Measurements from ENCODE around the gene SRD5A3.

Gene SRD5A3

DNA sequence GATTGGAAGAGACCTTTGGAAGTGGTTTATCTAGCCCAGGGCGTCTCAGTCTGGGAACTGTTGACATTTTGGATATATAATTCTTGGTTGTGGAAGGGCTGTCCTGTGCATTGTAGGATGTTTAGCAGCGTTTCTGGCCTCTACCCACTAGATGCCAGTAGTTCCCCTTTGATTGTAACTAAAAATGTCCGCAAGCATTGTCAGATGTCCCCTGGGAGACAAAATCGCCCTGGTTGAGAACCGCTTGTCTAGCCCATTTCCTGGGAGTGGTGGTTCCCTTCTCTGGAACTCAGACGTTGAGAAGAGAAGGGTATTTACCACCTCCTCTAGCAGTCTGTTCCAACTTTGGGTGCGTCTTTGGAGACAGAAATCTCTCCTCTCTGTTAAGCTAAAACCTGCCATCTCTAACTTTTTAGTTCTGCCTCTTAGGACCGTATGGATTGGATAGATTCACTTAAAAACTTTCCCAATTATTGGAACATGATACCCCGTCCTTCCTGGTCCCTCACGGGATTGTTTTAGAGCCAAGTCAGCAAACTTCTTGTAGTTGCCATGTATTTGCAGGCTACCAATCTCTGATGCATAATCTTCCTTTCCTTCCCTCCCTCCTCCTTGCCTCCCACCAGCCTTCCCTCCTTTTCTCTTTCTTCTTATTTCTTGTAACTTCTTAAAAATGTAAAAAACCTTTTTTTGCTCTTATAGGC, 63.6 kb downstream of the SRD5A3 start:
- no peak for DNase-seq (ENCODE audit: low read depth)

DNA sequence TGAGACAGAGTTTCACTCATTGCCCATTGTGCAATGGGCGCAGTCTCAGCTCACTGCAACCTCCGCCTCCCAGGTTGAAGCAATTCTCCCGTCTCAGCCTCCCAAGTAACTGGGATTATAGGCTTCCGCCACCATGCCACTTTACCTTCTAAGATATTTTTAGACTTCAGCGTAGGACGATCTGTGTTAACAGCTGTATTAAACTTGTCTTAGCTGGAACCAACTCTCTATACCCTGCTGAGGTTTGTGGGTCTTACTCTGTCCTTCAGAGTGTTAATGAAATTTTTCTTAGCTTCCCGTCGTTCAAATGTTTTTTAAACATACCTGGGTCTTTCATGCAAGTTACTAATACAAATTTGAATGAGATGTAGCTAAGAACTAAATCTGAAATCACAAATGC, 64.4 kb downstream of the SRD5A3 start:
- no peak for DNase-seq (ENCODE audit: low read depth)

GRCh38 chr4:55411621-55412020, 65.6 kb downstream of the SRD5A3 start:
- DNase-seq (ENCODE audit: low read depth) = no peak

GRCh38 chr4:55416176-55416575, 70.1 kb downstream of the SRD5A3 start:
- no peak for DNase-seq (ENCODE audit: low read depth)
